AG09309 (cell line): ENCODE data around the gene TOP2A.

Experiments
- DNase-seq: peaks from one replicate; pipeline ENCODE4 v3.0.0-alpha.2; 2010; ENCODE audit warnings: low read depth
- H3K4me3 ChIP-seq: 2 replicates; pipeline ENCODE4 v1.5.1; 2011; ENCODE audit warnings: mild to moderate bottlenecking, low read depth, low read length, moderate library complexity; ENCODE audit not compliant: control insufficient read depth
- CTCF ChIP-seq: IDR thresholded peaks from 2 replicates; pipeline ENCODE4 v1.5.1; 2011; ENCODE audit warnings: mild to moderate bottlenecking, low read depth, low read length, inconsistent platforms; ENCODE audit not compliant: insufficient read depth, control insufficient read depth; ENCODE audit errors: missing control alignments

TOP2A gene

DNA sequence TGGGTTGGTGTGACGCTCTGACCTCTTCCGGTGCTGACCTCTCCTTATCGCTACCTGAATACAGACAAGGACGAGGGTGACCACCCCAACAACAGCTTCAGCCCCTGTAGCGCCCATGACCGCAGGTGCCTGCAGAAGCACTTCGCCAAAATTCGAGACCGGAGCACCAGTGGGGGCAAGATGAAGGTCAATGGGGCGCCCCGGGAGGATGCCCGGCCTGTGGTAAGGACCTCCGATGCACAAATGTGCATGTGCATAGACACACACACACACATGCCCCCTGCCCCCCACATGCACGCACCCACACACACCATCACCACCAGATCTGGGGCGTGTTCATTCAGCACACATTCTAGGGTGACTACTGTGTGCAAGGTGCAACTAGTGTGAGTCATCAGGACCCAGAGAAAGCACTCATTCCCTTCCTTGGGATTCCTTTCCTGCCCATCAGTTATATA, 35.3 kb upstream of the TOP2A start:
- no peak overlapping the region for H3K4me3 ChIP-seq
- DNase-seq: no peak
- no peak for TF ChIP-seq CTCF

- DNase-seq: peak; percentile 92
- TF ChIP-seq CTCF: no peak
- no peak overlapping the region; the same call in 1 of the 2 replicates for H3K4me3 ChIP-seq
Observed at GRCh38 chr17:40452216-40452787, 34.6 kb upstream of the TOP2A start.

DNA sequence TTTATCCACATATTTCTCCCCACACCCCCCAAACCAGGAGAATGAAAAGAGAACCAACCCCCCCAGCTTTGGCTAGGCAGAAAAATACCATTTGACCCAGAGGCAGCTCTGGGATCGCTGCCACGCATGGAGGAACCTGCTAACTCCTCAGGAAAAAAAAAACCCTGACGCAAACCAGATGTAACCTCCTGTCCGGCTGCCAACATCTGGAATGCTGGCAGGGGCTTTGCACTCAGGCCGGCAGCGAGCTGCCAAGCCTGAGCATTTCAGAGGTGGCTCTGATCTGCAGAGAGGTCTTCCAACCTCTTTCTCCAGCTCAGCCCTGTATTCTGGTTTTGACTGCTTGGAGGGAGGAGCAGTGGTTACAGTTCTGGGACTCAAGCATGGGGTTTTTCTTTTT, 33.7 kb upstream of the TOP2A start:
- TF ChIP-seq CTCF: no peak
- no peak overlapping the region for H3K4me3 ChIP-seq
- DNase-seq: peak; percentile 90

GRCh38 chr17:40450175-40450574, 32.5 kb upstream of the TOP2A start:
- no peak for DNase-seq
- TF ChIP-seq CTCF: peak; percentile 60
- no peak overlapping the region for H3K4me3 ChIP-seq

DNA sequence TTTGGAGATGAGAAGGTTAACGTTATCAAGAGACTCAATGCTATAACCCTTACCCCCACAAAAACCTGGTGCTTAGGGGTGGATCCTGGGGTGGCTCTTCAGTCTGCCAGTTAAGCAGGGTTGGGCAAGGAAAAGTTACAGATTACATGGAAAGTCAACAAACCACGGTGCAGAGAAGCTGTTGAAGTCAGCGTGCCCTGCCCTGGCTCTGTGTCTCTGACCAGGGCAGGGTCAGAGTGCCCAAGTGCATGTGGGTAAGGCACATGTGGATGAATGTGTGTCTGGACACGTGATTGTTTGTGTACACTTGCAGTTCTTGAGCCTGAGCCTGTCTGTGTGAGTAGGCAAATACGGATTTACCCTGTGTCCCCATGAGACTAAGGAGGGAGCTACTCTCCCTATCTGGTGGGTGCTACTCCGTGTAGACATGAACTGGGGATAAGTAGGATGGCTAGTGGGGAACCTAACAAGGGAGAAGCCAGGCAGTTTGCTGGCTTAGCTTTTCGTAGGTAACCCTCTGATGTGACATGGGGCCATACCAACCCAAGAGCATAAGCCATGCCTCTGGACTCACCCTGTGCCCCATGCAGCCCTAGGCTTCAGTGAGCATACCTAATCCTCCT, 31.1 kb upstream of the TOP2A start:
- TF ChIP-seq CTCF: no peak
- no peak for DNase-seq
- peak overlapping the region; percentile 3 for H3K4me3 ChIP-seq

DNA sequence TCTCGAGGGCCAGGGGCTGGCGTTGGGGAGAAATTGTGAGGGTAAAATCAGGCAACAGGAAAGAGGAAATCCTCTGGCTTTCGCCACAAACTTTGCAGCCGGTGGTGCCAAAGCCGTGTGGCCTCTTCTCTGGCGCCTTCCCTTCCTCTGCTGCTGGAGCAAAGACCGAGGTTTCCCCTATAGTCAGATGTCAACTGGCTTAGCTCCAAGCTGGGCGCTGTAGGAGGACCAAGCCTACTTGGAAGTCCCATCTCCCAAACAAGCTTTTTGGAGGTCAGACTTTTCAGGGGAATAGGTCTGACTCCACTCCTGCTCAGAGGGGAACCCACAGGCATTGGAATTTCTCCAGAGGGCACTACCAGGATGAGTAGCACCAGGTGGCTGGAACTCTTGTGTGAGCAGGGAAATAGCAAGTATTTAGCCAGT, 30.5 kb upstream of the TOP2A start:
- TF ChIP-seq CTCF: no peak
- H3K4me3 ChIP-seq: peak overlapping the region; percentile 37
- no peak for DNase-seq
